Subcutaneous adipose tissue (tissue), 4 donors: ENCODE results near the gene ARID5B. TPM values are rescaled to one million over a fixed set of nuclear protein-coding genes. Genes with fewer than 3 reads are reported as not detected.

Source experiments
- total RNA-seq, 4 donors: library from RNA; depleted of rRNA; stranded (reverse); fragments of >200 nt; gene quantifications; one replicate each; pipeline ENCODE4 v1.1.0, GENCODE V29; 2016
- TF ChIP-seq, protein P1 (sequence below): fragments of 450-650 bp; IDR thresholded peaks from one replicate; pipeline ENCODE4 v1.5.1; 2016; ENCODE audit warnings: low read depth, mild to moderate bottlenecking, control low read depth, antibody characterized with exemption, moderate library complexity

Gene ARID5B
- total RNA-seq, 4 donors from 2014 or later, result 61.4 to 193 (median 86.2) TPM

DNA sequence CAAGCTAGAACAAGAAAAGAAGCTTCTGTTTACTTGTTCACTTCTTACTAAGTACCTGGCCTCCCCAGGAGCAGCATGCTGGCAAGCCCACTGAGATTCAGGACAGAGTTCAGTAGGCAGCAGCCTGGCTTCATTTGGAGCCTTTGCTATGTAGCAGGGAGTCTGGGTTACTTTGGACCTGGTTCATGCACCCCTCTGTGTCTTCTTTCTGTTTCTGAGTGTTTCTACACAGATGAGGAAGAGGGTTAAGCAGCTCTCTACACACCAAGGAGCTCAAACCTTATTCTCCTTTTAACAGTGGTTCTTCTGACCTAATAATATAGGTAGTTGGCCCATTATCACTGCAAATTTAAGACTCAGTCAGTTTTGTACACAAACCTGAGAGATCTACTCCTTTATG lies 152.9 kb downstream of the ARID5B start:
- TF ChIP-seq, protein P1, sequence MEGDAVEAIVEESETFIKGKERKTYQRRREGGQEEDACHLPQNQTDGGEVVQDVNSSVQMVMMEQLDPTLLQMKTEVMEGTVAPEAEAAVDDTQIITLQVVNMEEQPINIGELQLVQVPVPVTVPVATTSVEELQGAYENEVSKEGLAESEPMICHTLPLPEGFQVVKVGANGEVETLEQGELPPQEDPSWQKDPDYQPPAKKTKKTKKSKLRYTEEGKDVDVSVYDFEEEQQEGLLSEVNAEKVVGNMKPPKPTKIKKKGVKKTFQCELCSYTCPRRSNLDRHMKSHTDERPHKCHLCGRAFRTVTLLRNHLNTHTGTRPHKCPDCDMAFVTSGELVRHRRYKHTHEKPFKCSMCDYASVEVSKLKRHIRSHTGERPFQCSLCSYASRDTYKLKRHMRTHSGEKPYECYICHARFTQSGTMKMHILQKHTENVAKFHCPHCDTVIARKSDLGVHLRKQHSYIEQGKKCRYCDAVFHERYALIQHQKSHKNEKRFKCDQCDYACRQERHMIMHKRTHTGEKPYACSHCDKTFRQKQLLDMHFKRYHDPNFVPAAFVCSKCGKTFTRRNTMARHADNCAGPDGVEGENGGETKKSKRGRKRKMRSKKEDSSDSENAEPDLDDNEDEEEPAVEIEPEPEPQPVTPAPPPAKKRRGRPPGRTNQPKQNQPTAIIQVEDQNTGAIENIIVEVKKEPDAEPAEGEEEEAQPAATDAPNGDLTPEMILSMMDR, result no peak

DNA sequence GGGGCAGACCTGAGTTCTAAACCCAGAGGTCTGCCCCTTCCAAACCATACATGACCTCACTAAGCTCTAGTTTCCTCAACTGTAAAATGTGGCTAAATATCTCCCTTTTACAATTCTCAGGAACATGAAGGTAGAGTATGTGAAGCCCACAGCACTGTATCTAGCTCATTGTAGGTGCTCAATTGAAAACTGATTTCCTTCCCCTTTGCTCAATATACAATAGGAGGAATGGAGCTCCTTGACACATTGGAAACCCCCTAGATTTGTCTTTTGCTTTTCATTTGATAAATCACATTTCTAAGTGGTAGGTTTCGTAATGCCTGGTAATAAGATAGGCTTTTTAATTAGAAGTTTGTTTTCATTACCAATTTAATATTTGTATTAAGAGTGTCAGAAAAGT lies 153.3 kb downstream of the ARID5B start:
- TF ChIP-seq, protein P1, result no peak

GRCh38 chr10:62056219-62056618 lies 154.7 kb downstream of the ARID5B start:
- TF ChIP-seq, protein P1, result no peak

DNA sequence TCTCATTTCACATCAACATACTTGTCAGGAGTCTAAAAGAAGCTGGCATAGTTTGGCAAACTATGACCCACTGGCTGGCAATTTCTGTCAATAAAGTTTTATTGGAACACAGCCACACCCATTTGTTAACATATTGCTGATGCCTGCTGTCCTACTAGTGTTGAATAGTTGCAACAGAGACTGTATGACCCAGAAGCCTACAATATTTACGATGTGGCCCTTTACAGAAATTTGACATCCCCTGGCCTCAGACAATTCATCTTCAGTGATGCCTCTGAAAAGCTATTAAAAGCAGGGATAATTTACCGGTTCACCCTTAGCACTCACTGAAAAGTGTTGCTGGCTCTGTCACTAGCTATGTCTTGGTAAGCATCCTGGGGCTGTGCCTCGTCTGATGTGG lies 155.2 kb downstream of the ARID5B start:
- TF ChIP-seq, protein P1, result no peak

DNA sequence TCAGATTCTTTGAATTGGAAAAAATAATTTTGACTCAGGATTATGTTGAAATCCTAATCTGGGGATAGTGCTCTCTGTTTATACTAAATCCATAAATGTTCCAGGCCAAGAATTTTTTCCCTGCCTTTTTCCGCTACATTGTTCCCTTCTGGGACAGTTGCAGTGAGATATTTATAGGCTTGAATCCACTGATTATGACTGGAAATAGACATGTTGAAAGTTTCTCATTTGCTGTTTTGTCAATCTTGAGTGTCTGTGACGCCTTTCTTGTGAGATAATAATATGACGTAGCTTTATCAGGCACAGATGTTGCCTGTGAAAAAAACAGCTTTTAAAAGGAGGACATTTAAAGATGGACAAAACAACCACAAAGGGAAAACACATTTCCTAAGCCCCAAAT lies 155.9 kb downstream of the ARID5B start:
- TF ChIP-seq, protein P1, result no peak

DNA sequence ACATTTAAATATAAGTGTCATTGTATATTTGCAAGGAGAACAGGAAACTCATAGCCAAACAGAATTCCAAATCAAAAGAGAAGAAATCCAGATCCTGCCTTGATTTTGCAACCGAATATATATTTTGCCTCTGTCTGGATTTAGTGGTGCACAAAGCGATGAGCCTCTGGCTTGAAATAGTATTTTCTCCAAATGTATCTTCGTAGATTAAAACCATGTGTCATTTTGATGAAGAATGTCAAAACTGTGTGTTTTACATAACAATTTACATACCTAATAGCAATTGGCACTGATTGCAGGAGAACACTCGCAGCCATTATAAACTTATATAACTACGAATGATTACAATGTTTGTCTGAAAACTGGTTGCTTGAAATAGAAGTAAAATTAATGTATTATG lies 156.4 kb downstream of the ARID5B start:
- TF ChIP-seq, protein P1, result no peak

- TF ChIP-seq, protein P1, result no peak
Observed at GRCh38 chr10:62058476-62058875, 157.0 kb downstream of the ARID5B start.

DNA sequence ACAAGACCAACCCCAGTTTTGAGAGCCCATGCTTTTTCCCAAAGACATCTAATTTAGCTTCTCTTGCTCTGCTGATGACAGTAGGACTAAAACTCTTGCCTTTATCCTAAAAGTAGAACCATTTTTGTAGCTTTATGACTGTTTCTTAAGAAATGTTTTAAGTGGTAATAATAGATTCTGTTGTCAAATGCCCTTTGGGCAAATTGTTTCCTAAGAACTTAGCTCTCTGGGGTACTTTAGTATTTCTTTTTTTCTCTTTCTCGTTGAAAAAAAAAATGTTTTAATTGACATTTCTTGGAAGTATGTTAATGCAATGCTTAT lies 157.4 kb downstream of the ARID5B start:
- TF ChIP-seq, protein P1, result no peak
